NCI-H128 (cell line): ENCODE results near the gene DOCK9.

ENCODE experiments used
- DNase-seq: peaks from one replicate; lab custom pipeline; 2025; ENCODE audit not compliant: unreplicated experiment; lab: John Stamatoyannopoulos, UW

Gene DOCK9

DNA sequence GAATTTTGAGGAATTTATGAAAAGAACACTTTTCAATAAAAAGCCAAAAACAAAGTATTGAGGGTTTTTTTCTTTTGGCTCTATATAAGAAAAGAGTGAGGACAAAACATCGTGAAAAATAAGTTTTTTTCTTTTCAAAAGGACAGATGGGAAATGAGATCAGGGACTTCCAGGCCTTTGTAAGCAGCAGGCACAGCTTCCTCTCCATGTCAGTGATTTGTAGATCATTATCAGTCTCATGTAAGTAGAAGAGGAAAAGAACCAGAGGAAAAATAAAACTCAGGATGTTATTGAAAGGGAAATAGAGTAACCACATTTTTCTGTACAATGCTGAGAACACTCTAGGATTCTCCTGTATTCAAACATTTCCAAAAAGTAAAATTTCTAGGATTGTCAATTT lies 29.9 kb downstream of the DOCK9 start:
- DNase-seq = no peak

DNA sequence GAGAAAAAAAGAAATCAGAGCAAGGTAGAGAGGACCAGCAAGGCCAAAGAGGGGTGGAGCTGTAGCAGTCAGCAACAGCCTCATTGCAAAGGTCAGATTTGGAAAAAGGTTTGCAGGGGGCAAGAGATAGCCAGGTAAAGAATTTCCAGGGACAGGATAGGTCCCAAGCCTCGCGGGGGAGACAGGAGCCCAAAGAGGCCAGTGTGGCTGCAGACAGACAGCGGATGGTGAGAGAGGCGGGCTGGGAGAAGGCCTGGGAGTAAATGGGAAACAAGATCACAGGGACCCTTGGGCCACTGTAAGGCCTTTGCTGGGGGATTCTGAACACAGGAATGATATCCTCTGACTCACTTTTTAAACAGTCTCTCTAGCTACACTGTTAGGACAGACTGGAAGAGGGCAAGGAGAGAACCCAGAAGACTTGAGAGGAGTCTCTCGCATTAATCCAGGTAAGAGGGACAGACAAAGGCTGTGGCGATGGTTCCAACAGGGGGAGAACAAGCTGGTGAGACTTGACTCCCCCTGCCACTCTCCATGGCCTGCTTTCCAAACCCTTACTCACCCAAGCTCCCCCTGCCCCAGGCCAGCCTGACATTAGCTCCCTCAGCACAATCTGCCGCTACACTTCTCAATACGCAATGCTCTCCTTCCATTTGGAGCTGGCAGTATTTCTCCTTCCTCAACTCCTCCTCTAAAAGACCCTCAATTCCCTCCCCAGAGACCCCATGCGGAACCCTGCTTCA lies 31.8 kb downstream of the DOCK9 start:
- DNase-seq = no peak

DNA sequence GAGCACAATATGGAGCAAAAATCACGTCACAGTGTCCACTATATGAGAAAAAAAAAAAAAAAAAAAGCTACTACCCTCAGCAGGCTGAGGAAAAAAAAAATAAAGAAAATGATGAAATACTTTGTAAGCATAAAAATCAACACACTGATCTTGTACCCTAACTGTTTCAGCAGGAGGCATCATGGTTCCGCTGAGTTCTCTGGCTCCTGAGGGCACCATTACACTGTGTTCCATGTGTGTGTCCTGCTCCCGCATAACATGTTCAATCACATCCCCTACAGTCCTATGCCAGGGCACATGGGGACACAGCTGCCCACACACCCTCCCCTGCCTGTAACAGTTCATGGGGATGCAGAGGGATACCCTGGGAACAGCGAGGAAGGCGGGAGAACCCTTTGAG lies 33.5 kb downstream of the DOCK9 start:
- no peak for DNase-seq

DNA sequence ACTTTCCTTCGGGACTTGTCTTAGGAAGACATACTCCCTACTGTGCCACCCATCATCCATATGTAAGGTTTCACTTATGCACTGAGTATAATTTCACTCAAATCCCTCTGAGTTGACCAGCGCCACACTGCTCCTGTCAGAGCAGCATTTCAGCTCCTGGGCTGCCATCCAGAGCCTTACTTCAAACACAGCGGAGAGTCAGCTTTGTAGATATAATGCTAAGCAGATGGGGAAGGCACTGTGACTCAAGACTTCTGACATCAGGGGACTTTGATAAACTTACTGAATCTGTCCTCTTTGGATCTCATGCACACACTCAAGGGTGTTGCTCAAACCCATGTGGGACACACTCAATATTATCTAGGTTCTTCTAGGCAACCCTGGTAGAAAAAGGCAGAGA lies 34.9 kb downstream of the DOCK9 start:
- no peak for DNase-seq

DNA sequence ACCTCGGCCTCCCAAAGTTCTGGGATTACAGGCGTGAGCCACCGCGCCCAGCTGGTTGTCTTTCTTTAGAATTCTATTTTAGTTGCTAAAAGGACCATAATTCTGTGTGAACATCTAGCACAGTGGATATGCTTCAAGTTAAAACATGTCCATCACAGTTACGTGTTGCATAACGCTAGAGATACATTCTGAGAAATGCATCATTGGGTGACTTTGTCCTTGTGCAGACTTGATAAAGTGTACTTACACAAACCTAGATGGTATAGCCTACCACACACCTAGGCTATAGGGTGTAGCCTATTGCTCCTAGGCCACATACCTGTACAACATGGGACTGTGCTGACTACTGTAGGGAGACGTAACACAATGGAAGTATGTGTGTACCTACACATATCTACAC lies 35.4 kb downstream of the DOCK9 start:
- no peak for DNase-seq

DNA sequence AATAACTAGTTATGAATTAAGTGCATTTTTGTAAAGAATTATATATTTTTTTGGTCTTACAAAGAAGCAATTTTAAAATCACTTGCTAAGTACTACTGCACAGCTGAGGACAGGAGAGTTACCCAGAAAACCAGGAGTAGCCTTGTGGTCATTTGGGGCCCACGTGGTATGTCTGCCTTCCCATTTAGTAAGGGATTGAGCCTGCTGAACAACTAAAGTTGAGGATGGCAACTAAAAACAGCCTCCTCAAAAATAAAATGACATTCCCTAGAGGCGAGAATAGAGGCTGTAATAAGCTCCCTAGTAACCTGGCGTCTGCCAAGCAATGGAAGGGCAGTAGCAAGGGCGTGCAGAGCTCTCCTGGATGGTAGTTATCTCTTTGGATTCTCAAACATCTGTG lies 36.3 kb downstream of the DOCK9 start:
- no peak for DNase-seq

DNA sequence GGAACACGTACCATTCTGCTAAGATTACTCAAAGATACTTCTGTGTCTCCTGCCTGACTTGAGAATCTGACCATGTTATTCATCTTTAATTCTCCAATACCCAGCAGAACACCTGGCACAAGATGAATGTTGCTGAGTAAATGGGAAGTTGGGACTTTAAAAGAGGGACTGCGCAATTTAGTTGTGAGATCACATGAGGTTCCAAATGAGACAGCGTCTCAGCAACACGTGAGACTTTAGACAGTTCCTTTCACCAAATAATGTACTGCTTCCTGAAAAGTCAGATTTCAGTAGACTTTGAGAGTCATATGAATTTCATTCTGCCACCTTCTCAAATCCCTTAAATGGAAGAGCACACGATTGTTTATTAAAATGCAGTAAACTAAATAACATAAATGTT lies 36.7 kb downstream of the DOCK9 start:
- DNase-seq = no peak

DNA sequence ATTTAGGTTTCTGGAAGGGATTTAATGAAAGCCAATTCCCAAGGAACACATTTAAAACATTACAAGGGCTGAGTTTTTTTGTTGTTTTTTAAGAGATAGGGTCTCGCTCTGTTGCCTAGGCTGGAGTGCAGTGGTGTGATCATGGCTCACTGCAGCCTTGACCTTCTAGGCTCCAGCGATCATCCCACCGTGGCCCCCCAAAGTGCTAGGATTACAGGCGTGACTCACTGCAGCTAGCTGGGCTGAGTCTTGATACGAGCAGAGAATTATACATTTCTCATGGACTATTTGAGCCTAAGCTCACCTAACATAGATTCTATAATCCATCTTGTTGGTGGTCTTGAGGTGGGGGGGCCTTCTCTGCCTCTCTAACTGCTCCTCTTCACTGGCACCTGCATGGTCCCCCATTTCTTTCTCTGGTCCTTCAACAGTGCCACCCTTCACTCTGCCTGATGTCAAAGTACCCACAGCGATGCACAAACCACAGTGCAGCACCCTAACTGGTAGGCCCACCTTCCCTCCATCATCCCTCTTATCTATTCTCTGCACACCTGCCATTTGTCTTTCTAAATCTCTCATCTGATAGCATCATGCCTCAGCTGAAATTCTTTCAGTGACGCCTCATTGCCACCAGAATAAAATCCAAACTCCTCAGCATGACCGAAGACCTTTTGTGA lies 37.4 kb downstream of the DOCK9 start:
- DNase-seq = no peak

DNA sequence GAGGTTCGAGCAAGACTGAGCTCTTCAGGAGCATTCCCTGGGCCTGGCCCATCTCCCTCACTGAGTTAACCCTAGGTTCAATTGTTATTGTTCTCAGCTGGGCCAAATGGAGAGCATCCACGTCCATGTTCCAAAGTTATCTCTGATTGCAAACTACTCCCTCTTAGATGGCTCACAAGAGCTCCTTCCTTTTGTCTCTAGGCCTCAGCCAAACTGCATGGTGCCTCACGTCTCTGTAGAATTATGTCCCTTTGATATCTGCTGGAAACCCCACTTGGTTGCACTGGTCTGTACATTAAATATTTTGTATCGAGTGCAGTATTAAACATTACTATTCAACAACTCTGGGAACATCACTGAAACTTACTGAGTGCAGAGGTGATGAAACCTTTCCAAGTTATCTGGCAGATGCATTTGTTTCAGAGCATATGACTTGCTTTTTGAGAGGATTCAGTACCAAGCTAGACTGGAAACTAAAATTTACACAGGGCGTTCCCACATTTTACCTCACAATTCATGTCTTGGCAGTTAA lies 38.1 kb downstream of the DOCK9 start:
- DNase-seq = no peak

DNA sequence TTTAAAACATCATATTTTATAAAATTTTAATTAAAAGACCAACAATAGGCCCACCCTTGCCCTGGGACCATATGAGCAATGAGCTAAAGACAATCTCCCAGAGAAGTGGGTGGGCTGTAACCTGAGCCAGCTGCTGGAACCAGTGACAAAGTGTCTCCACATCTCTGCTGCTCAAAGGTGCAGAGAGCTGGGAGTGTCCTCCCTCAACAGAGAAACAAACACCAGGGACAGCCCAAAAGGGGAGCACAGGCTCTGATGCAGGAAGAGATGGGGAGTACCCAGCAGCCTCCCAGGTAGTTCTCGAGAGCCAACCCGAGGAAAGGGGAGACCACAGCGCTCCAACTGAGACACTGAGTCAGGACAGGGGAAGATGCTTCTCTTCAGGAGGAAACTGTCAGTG lies 39.1 kb downstream of the DOCK9 start:
- no peak for DNase-seq

DNA sequence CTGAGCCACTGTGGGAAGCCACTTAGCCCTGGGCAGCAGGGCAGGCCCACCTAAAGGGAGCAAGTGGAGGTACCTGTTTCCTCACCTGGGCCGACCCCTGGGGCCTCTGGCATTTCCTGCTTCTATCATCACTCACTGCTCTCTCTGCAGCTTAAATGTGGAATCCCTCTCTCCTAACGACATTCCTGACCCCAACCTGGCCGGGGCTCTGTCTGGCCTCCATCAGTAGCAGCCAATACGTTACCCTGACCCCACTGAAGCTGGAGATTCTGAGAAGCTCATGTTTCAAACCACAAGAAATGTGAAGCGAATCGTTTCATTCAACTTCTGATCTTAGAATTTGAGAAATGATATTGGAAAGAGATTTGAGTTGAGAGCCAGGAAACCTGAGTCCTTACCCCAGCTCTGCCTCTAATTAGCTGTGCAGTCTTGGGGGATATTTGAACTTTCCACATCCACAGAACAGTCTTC lies 39.9 kb downstream of the DOCK9 start:
- DNase-seq = no peak

DNA sequence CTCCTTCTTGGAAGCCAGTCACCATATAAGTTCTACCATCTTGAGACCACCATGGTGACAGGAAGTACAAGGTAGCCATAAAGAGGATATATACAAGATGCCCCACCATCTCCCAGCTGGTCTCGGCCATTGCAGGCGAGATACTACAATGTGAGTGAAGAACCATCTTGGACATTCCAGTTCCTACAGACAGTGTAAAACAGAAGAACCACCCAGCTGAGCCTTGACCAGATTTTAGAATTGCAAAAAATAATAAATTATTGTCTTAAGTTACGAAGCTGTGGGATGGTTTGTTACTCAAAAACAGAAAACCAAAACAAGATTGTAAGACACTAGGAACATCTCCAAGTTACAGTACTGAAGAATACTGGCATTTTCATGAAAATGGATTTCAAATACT lies 43.6 kb downstream of the DOCK9 start:
- no peak for DNase-seq

DNA sequence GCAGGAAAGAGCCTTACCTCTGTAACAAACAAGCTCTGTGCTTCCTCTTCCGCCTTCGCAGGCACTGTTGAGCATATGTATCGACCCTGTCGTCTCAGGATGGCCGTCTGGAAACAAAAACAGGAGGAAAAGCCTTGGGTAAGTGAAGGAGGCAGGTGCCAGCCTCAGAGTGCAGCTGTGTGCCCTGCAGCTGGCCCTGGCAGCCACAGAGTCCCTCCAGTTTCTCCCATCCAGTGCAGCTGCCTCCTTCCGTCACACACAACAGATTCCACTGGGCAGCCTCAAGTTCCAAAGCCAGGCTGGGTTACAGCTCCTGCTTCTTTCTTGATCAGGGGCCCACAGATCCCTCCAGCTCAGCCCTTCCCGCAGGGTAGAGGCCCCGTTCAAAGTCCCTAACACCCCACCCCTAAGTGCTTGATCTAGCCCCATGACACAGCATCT lies 47.7 kb downstream of the DOCK9 start:
- no peak for DNase-seq

DNA sequence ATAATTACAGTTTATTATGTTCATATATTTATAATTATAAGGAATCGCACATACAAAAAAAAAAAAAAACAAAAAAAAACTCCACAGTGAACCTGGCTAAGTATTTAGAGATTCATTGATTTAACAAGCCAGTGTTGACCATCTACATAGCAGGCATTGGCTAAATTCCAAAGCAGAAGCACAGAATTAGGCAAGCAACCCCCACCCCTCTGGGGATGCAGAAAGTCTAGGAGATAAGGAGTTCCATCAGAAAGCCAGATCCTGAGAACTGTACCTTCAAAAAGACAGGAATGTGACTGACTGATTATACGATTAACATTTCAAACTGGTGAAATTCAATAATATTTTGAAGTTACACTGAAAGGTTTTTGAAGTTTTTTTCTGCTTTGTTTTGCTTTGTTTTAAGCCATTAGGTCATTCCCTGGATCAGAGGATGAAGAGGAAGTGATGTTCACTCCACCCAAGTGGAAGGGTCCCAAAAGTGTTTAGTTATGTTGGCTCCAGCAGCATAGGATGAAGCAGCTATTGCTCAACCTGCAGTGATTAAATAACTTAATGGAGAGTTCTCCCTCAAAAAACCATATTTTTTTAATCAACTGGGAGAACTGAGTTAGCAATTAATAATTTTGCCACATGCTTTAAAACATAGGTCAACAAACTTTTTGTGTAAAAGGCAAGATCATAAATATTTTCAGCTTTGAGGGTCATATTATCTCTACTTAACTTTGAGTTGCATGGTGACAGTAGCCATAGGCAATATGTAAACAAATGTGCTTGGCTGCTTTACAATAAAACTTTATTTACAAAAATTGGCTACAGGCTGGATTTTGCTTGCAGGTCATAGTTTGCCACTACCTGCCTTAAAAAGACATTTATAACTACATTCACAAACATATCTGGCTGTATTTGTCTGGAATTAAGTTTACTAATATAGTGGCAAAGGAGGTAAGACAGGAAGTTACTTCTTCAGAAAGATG lies 49.6 kb downstream of the DOCK9 start:
- no peak for DNase-seq

DNA sequence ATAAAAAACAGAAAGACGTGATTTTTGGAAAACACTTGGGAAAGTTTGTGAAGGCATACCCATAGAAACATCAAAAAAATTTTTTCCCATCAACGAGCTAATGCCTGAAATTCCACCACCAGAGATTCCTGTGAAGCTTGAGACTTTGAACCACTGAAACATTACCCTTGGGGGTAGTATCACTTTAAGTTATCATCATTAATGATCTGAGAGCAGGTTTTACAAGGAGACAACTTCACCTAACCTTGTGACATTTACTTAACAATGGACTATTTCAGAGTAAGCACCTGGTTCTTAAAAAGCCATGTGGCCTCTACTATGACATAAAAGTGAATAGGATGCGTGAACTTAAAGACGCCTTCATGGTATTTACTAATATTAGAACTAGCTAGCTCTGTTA lies 51.9 kb downstream of the DOCK9 start:
- DNase-seq = no peak

DNA sequence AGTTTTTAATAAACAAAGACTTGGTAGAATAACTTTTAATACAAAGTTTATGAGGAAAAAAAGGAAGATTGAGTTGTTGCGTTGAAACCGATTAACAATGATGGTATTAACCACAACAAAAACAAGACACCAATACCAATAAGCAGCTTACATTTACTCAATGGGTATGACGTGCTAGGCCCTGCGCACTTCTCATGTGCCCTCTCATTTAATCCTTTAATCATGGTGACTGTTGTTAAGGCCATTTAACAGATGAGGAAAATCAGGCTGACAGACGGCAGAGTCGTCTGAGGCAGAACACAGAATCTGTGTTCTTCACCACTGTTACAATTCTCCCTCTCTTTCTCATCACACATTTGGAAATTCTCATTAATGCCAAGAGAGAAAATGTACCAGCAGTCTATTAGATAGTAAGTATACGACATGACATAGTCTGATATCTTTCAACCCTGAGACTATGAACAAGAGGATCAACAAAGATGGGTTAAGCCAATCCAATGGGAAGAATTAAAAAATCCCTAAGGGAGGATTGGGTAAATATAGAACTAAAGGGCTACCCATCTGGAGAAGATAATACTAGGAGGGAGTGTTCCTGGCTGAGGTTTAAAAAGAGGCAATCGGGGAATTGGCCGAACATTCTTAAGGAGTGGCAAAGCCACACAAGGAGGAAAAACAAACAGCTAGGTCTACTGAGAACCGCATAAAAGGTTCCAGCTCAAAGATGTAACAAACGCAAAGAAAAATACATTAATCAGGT lies 54.0 kb downstream of the DOCK9 start:
- DNase-seq = no peak

DNA sequence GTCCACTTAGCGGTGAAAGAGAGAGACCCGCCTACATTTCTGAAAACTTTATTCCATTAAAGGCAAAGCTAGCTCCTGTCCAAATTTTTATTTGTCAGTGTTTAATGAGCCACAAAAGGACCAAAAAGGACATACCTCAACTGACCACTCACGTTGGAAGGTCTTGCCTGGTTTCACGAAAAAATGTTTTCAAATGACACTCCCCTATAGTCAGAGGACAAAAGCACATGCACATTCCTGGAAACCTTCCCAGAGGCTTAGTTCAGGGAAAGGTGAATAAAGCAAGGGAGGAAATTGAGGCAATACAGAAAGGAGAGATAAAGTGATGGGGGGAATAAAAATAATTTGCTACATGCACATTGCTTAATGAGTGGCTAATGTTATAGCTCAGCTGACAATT lies 55.6 kb downstream of the DOCK9 start:
- no peak for DNase-seq

DNA sequence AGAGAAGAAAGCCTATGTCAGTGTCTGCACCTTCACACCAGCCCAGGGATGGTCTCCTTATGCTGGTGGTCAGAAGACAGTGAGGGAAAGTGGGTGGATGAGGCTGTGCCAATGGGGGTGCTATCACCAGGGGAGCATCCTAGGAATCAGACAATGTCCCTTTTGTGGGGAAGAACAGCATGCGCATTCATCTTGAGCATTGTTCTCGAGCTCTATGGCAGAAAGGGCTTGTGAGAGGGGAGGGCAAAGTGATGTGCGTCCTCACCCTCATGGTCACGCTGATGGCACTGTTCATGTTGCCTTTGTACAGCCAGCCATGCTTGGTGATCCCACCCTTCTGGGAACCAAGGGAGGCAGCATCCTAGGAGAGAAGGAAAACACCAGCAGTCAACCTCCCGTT lies 56.1 kb downstream of the DOCK9 start:
- DNase-seq = no peak

DNA sequence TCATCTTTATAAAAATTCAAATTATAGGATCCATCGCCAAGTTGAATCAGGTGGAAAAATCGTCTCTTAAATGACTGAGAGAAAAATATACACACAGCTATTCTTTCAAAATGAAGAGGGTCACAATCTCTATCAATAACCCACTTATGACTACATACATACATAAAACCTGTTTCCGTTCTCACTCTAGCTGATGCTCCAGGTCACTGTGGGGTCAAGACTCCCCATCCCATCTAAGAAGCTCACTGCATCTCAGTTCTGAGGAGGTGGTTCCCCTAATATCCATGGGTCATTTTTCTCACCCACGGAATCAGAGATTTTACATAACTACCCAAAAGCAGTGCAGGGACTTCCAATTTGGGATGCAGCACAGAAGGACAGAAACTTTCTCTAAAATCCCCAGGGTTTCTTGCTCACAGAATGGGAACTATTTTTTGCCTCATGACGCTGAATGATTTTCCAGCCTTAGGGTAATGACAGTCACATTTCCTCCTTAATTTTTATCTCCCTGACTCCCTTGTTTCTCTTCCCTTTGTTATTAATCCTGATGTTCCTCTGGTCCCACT lies 56.8 kb downstream of the DOCK9 start:
- DNase-seq = no peak

DNA sequence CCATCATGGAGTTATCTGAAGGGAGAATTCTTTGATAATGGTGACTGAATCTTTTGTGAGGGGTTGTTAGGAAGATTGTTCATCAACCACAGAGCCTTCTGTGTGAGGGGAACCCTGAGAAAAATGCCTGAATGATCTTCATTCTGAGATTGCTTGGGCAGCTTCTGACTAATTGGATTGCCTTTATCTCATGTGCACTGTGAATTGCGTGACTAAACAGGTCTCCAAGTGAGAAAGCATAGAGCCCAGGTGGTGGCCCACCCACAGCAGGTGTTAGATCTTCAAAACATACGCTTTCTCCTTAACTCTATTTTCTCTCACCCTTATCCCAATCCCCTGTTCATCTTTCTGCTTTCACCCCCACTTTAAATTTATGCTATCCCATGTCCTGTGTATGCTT lies 58.3 kb downstream of the DOCK9 start:
- no peak for DNase-seq
